Stimulated activated CD4-positive, alpha-beta T cell treated with anti-CD3 and anti-CD28 coated beads, Interleukin-4, amount 100 ng/mL, for 48 hours (primary cell): ENCODE measurements around the gene C22orf23.

Experiments used
- DNase-seq, 2 donors: peaks; one replicate each; pipeline ENCODE4 v3.0.0-alpha.2; 2020; ENCODE audit warnings: low read depth in 2 of 2

The C22orf23 gene

DNA sequence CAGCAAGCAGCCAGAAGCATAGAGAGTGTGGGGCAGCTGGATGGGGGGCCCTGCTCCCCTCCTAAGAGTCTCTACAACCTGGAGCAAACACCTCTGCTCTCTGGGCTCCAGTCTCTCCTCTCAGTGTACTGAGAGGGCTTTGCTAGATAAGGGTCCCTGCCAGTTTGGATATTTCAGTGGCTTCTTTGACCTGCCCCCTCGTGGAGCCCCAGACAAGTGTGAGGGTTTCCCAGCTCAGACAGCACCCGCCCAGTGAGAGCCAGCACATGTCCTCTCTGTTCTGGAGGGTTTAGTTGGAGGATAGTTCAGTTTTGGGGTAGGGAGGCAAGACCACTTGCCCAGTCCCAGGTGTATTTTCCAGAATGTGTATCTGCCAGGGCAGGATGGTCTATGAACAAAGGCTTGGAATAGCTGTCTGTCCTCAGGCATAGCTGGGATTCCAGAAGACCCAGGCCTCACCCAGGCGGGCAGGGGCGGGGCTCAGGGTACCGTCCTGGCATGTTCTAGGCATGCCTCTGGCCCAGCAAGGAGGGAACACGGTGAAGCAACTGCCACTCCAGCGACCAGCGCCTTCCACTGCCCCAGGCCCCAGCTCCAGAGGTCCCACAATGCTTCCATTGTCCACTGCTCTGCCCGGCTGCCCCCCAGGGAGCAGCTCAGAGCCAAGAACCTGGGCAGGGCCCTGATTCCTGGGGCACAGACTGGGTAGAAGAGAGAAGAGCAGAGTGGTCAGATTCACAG lies 54.8 kb downstream of the C22orf23 start:
- DNase-seq, result no peak

DNA sequence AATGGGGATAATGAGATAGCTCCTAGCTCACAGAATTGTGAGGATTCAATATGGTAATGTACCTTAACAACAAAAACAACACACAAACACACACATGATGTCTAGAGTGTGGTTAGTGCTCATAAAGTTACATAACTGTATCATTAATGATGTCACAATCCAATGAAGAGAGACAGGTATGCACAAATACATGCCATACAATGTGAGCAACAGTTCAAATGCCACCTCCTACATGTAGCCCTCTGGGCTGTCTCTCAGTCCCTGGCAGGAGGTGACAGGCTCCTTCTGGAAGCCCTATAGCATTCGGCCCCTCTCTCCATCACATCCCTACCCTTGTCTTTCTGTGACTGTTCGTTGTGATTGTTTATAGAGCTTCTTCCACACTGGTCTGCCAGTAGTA lies 55.6 kb downstream of the C22orf23 start:
- no peak for DNase-seq

DNA sequence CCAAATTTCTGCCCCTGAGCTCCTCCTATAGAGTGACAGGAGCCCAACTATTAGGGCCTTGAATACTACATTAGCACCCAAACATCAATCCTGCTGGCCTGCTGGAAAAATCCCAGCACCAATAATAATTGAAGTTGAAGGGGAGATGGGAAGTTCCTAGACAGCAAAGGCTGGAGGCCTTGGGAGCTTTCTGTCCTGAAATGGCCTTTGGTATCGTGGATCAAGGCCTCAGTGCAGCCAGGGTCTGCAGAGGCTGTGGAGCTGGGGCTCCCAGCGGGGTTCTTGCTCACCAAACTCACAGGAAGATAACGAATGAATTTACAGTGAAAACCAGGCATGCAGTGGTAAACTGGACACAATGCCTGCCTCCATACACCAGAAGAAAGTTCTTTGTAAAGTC lies 56.5 kb downstream of the C22orf23 start:
- no peak for DNase-seq

DNA sequence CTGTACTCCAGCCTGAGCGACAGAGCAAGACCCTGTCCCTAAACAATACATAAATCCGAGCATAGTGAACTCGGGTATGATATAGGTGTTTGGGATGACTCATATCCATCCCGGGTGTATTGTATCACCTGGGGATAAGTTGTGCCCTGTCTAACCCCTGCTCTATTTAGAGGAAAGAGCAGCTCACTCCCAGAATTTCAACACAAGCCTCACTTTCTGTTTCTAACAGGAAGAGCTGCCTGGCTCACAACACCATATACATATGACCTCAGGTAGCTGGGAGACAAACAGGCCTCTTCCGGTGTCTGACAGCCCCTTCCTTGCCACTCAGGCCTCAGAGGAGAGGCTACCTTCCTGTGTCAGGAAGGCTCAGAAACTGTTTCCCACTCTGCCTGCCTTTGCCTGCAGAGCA lies 57.2 kb downstream of the C22orf23 start:
- no peak for DNase-seq

DNA sequence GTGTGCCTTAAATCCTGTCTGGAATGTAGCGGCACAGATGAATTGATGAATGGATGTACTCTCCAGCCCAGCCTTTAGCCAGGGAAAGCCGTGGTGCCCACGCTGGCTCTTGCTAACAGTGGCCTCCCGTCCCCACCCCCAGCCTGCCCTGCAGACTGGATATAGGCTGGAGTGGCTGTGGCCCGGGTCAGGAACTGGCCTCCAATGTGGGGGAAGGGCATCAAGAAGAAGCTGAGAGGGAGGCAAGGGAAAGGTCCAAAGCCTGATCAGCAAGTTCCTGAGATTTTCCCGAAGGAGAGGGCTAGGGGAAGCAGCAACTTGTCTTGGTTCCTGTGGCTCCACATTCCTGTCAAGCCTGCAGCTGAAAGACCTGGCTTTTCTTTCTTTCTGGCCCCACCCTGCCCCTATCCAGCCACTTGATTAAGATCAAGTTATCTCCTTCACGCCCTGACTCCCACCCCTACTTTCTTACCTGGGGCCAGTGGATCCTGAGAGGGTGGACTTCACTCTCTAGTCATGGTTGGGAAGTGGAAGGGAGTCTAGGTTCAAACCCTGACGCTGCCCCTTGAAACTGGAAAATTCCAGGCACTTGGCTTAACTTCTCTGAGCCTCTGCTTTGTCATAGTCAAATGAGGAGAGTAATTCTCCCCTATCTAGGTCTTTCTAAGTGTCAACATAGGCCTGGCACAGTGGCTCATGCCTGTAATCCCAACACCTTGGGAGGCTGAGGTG lies 58.3 kb downstream of the C22orf23 start:
- DNase-seq, result no peak

DNA sequence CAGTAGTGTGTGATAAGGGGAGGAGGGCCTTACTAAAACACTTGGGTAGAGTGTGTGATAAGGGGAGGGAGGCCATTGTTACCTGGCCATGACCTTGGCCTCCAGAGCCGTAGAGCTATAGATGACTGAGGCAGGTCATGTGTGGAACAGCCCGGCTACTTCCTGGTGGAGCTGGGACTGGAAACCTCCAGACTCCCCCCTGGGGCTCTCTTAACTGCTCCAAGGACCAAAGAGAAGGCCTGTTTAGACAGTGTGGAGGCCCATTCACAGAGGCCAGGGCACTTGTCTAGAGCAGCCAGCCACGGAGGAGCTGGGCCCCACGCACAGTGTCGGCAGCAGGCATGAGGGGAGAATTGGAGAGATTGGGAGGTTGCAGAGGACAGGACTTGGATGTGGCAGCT lies 59.8 kb downstream of the C22orf23 start:
- no peak for DNase-seq
